Tibial artery (tissue), 4 donors: Measurements from ENCODE around the gene CLEC3A.

ENCODE experiments used
- DNase-seq, 2 donors: peaks; one replicate each; pipeline ENCODE4 v3.0.0-alpha.2; 2019
- H3K27ac ChIP-seq, 2 donors: fragments of 200-600 bp; sonication (generic) in 1 of 2; 1 replicate in 1 of 2; 2 replicates in 1 of 2; pipeline ENCODE4 v1.5.1; 2018 to 2019; ENCODE audit warnings: mild to moderate bottlenecking in 1 of 2
- H3K27me3 ChIP-seq, 2 donors: fragments of 200-600 bp; sonication (generic) in 1 of 2; one replicate each; pipeline versions ENCODE4 v1.5.1 to v1.6.0; 2016 to 2019
- H3K36me3 ChIP-seq, 3 donors: fragments of 200-600 bp; sonication (generic) in 2 of 3; one replicate each; pipeline ENCODE4 v1.5.1; 2016 to 2019; ENCODE audit warnings: mild to moderate bottlenecking in 2 of 3
- H3K4me1 ChIP-seq, 4 donors: fragments of 200-600 bp; sonication (generic) in 2 of 4; 1 replicate in 3 of 4; 2 replicates in 1 of 4; pipeline ENCODE4 v1.5.1; 2016 to 2019
- H3K4me3 ChIP-seq, 2 donors: fragments of 200-600 bp; sonication (generic) in 1 of 2; 1 replicate in 1 of 2; 2 replicates in 1 of 2; pipeline ENCODE4 v1.5.1; 2018 to 2019; ENCODE audit warnings: mild to moderate bottlenecking in 2 of 2
- H3K9me3 ChIP-seq, 3 donors: fragments of 200-600 bp; sonication (generic) in 1 of 3; one replicate each; pipeline ENCODE4 v1.5.1; 2016 to 2019
- intact Hi-C: fragments of 100-400 bp; cut with DNase I; formaldehyde crosslinking; loops from one replicate; pipeline ENCODE4 v1.15.0; 2023; ENCODE audit warnings: low total_unique reads
- TF ChIP-seq, protein P1 (sequence below), 2 experiments: fragments of 200-600 bp in 1 of 2; fragments of 450-650 bp in 1 of 2; IDR thresholded peaks; one replicate each; pipeline ENCODE4 v1.5.1; 2017 to 2019; ENCODE audit warnings: antibody characterized with exemption in 2 of 2, mild to moderate bottlenecking in 1 of 2, moderate library complexity in 1 of 2

CLEC3A gene

DNA sequence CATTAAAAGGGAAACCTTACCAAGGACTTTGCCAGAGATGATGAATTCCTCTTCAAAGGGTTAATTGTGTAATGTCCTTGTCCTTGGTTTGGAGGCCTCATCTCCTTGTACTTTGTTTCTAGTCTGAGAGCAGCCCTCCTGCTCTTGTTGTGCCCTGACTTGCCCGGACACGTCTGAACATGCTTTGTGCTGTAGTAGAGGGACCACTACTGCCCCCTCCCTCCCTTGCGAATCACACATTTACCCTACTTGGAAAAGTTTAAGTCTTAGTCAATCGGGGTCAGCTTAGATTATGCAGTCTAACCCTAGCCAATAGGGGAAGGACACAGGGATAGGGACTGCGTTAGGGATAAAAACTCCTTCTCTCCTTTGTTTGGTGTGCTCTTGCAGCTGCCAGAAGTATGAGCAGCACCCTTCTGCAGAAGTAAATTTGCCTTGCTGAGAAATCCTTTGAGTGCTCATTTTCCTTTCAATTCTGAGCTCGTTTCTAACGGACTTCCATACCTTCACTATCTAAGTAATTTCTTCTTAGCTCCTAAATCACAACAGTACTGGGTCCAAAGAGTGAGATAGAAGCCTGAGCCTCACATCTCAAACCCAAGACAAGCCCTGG, 26.4 kb upstream of the CLEC3A start:
- no peak overlapping the region for H3K4me3 ChIP-seq
- no peaks in the 10 kb centered on the region for H3K36me3 ChIP-seq
- peaks cover 0 to 23% (median 0%) of the 10 kb centered on the region in 4 donors for H3K4me1 ChIP-seq
- intact Hi-C loops, result no loop called here
- no peaks in the 10 kb centered on the region for H3K27me3 ChIP-seq
- TF ChIP-seq, protein P1, sequence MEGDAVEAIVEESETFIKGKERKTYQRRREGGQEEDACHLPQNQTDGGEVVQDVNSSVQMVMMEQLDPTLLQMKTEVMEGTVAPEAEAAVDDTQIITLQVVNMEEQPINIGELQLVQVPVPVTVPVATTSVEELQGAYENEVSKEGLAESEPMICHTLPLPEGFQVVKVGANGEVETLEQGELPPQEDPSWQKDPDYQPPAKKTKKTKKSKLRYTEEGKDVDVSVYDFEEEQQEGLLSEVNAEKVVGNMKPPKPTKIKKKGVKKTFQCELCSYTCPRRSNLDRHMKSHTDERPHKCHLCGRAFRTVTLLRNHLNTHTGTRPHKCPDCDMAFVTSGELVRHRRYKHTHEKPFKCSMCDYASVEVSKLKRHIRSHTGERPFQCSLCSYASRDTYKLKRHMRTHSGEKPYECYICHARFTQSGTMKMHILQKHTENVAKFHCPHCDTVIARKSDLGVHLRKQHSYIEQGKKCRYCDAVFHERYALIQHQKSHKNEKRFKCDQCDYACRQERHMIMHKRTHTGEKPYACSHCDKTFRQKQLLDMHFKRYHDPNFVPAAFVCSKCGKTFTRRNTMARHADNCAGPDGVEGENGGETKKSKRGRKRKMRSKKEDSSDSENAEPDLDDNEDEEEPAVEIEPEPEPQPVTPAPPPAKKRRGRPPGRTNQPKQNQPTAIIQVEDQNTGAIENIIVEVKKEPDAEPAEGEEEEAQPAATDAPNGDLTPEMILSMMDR (IDR thresholded peaks at IDR 0.05), result no peak
- no peak overlapping the region for H3K27ac ChIP-seq
- peaks cover 0 to 11% (median 9%) of the 10 kb centered on the region in 3 donors for H3K9me3 ChIP-seq
- DNase-seq, result no peak

DNA sequence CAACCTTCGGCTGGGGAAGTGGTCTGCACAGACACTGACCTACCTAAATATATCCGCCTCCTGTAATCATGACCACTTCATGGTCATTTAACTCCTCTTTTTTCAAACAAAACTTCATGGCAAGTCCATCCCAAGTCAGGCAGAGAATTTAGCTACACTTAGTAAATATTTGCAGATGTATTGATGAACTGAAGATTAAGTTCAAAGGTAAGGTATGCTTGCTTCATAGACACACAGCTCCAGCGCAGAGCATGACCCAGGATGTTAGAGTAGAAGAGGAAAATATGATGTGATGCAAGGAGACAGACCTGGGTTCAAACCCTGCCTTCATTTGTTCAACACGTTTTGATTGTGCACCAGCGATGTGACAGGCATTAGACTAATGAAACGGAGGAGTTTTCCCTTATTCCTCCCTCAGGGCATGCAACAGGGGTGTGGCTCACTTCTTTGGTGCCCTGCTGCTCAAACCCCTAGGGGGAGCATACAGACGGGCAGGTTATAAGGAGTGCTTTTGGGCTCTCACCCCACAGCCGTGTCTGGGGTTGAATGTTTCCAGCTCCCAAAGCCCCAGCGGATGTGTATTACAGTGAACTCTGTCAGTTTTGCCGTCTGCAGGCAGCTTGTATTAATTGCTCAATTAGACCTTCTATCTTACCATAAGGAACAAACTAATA, 23.9 kb upstream of the CLEC3A start:
- intact Hi-C loops, result no loop called here
- Histone ChIP-seq H3K9me3 (peaks cover 0 to 11% (median 9%) of the 10 kb centered on the region in 3 donors), H3K4me1 (peaks cover 0 to 11% (median 3%) of the 10 kb centered on the region in 4 donors), H3K4me3 (no peak overlapping the region), H3K27ac (no peak overlapping the region), H3K27me3 (no peaks in the 10 kb centered on the region), H3K36me3 (no peaks in the 10 kb centered on the region)
- no peak for DNase-seq
- TF ChIP-seq, protein P1 (IDR thresholded peaks at IDR 0.05), result no peak

DNA sequence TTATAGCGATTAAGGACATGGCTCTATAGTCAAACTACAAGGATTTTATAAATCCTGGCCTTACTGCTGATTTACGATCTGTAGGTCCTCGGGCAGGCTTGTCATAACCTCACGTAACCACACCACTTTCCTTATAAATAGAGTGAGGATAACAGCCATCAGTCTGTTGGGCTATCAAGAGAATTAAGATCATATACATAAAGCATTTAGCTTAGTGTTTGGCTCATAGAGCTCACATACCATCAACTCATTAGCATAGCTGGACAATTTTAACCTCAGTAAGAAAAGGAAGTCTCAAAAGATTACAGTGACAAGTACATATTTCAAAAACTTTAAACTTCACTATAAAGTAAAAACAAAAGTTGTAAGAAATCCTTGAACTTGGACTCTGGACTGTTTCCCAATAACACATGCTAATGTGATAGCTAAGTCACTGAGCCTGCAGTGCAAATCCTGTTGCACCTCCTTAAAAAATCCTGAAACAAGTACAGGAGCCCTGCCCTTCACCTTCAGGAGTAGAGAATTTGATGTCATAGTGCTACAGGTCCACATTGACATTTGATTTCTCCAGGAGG, 20.8 kb upstream of the CLEC3A start:
- H3K36me3 ChIP-seq, result no peaks in the 10 kb centered on the region
- DNase-seq, result no peak
- TF ChIP-seq, protein P1 (IDR thresholded peaks at IDR 0.05), result no peak
- H3K27ac ChIP-seq, result no peak overlapping the region
- H3K27me3 ChIP-seq, result no peaks in the 10 kb centered on the region
- H3K9me3 ChIP-seq, result no peaks in the 10 kb centered on the region
- intact Hi-C loops, result loop anchor here (2.0 kb wide), 1 partner anchor 327 kb away; no protein-coding TSS in a partner anchor
- peaks cover 0 to 6% (median 0%) of the 10 kb centered on the region in 4 donors for H3K4me1 ChIP-seq
- no peak overlapping the region for H3K4me3 ChIP-seq

DNA sequence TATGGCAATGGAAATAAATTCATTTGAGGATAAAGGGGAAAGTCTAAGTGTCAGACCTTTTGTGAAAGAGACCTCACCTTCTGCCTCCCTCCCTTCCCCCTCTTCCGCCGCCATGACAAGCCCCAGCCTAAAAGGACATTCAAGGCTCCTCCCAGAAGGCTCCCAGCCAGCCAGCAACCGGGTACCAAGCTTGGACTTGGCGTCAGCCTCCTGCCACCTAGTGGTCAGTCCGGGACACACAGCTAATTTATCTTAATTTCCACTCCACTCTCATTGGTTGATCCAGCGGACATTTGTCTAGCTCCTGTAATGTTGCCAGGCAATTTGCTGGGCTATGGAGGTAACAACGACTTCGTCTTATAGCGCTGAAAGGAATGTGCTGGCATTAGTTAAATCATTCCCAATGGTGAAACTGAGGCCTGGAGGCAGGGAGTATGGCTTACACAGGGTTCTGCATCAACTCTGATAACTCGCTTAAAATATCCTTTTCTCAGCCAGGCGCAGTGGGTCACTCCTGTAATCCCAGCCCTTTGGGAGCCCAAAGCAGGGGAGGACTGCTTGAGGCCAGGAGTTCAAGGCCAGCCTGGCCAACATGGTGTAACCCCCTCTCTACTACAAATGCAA, 19.3 kb upstream of the CLEC3A start:
- peak; percentile 70 to 92 for DNase-seq
- intact Hi-C loops, result loop anchor here (2.0 kb wide), 1 partner anchor 328 kb away; no protein-coding TSS in a partner anchor

DNA sequence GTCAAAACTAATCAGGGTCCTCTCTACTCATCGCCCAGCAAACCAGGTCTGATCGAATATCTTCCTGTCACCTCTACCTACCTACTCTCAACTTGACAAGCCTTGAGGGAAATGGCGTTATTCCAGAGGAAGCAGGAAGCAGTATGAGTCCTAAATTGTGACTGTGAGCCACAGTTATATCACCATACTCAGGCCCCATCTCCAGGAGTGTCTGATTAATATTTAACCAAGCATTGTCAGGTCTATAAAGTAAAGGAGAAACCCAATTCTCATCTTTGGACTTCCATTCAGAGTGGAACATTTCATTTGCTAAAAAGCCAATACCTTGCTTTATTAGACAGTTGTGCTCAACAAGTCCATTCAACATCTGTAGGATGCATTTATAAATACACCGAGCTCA, 17.8 kb upstream of the CLEC3A start:
- intact Hi-C loops, result no loop called here
- H3K4me3 ChIP-seq, result no peak overlapping the region
- no peaks in the 10 kb centered on the region for H3K9me3 ChIP-seq
- DNase-seq, result no peak
- H3K36me3 ChIP-seq, result no peaks in the 10 kb centered on the region
- H3K27me3 ChIP-seq, result no peaks in the 10 kb centered on the region
- H3K27ac ChIP-seq, result no peak overlapping the region
- TF ChIP-seq, protein P1 (IDR thresholded peaks at IDR 0.05), result no peak
- peaks cover 0 to 6% (median 0%) of the 10 kb centered on the region in 4 donors for H3K4me1 ChIP-seq

More for the DNA sequence above, 19.3 kb upstream of the CLEC3A start:
- no peaks in the 10 kb centered on the region for H3K36me3 ChIP-seq
- TF ChIP-seq, protein P1 (IDR thresholded peaks at IDR 0.05), result peak; percentile 80 to 84
- H3K4me1 ChIP-seq, result peaks cover 0 to 6% (median 0%) of the 10 kb centered on the region in 4 donors
- H3K27ac ChIP-seq, result no peak overlapping the region
- no peaks in the 10 kb centered on the region for H3K9me3 ChIP-seq
- no peak overlapping the region for H3K4me3 ChIP-seq
- no peaks in the 10 kb centered on the region for H3K27me3 ChIP-seq
